MG63 (cell line): ENCODE data around the gene URB1. TPM values are rescaled to one million over a fixed set of nuclear protein-coding genes. Genes with fewer than 3 reads are reported as not detected.
"Not testable (repeated sequence)": the region's sequence is repeated elsewhere in the genome, so short reads cannot be mapped to it uniquely, and the experiment has no call there.

Source experiments
- DNase-seq: peaks from one replicate; pipeline ENCODE4 v3.0.0-alpha.2; 2020
- H3K27me3 ChIP-seq: fragments of 250-450 bp; sonication (Bioruptor Pico); 2 replicates; pipeline ENCODE4 v1.5.1; 2020; ENCODE audit warnings: mild to moderate bottlenecking, moderate library complexity
- H3K36me3 ChIP-seq: fragments of 250-450 bp; sonication (Bioruptor Pico); 2 replicates; pipeline ENCODE4 v1.5.1; 2020; ENCODE audit warnings: mild to moderate bottlenecking, moderate library complexity
- H3K4me3 ChIP-seq: fragments of 250-450 bp; sonication (Bioruptor Pico); 2 replicates; pipeline ENCODE4 v1.5.1; 2020; ENCODE audit warnings: mild to moderate bottlenecking, moderate library complexity
- H3K9me3 ChIP-seq: fragments of 250-450 bp; sonication (Bioruptor Pico); 2 replicates; pipeline ENCODE4 v1.5.1; 2020; ENCODE audit warnings: mild to moderate bottlenecking, moderate library complexity
- total RNA-seq: library from RNA; depleted of rRNA; stranded (reverse); fragments of >200 nt; shearing (Covaris generic); gene quantifications from 2 replicates; pipeline ENCODE4 v1.2.3, GENCODE V29; 2014; ENCODE audit warnings: low replicate concordance

Gene URB1
- total RNA-seq, 1 experiment from 2014 or later = 15.9 TPM

DNA sequence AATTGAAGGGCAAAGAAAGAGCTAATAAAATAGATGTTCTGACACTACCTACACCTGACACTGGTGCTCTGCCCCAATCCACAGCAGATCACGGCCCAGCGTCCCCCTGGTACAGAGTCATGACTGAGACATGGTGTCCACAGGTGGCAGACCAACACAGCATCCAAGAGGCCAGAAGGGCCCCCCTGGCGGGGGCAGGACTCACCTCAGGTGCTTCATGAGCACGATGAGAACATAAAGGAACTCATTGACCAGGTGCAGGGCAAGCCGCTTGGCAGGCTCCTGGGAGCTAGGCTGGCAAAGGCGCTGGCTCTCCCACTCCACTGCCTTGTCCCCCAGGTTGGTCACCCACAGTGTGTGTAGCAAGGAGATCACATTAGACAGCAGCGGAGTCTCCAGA is 73.8 kb downstream of the URB1 start:
- DNase-seq = no peak
- H3K36me3 ChIP-seq = peaks cover 85% of the 10 kb centered on the region
- H3K9me3 ChIP-seq = no peaks in the 10 kb centered on the region
- no peak overlapping the region for H3K4me3 ChIP-seq
- no peaks in the 10 kb centered on the region for H3K27me3 ChIP-seq

DNA sequence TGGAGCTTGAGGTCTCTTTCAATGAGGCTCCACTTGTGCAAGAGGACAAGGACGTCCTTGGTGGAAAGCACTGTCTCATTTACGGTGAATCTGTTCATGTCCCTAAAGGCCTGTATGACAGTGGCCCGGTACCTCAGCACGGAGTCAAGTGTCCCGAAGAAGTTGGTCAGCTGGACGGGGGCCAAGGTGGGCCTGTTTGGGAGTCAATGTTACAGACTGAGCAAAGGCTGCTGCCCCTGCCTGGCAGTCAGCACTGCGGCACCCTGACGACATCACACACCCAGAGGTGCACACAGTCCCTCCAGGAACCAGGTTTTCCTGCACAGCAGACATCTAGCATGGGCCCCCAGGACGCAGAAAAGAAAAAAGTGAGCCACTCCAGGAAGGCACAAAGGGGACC is 75.1 kb downstream of the URB1 start:
- peaks cover 83% of the 10 kb centered on the region for H3K36me3 ChIP-seq
- no peak for DNase-seq
- no peak overlapping the region for H3K4me3 ChIP-seq
- H3K27me3 ChIP-seq = no peaks in the 10 kb centered on the region
- no peaks in the 10 kb centered on the region for H3K9me3 ChIP-seq

DNA sequence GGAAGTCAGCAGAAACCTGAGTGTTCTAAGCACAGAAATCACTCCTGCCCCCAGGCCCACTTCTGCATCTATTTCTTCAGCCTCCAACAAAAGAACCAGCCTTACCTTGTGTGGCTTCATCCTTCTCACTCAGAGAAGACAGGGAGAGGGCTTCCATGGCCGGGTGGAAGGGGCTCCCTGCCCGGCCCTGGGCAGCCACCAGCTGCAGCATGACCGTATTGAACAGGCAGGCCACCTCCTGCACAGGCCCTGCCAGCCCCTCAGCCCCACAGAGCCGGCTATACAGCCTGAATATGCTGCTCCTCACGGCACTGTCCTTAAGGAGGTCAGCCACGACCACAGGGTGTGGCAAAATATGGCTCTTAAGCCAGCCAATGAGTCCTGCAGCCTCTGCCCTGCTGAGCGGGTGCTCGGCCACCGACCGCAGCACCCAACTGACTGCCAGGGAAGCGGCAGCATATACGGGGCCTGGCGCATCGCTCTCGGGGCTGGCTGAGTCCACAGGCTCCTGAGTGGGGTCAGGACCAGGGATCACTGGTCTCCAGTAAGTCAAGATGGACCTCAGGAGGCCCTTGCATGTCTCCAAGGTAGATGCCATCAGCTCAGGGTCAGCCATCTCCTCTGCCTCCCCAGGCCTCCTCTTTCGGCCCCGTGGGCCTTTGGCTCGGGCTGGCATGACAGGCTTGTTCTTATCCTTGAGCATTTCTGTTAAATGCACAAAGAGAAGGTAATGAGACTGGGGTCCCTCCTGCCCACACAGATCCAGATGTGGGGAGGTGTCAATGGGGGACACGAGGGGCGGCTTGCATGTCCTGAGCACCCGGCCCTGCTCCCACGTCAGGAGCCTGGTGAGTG is 76.2 kb downstream of the URB1 start:
- no peak overlapping the region for H3K4me3 ChIP-seq
- peaks cover 83% of the 10 kb centered on the region for H3K36me3 ChIP-seq
- no peaks in the 10 kb centered on the region for H3K9me3 ChIP-seq
- H3K27me3 ChIP-seq = no peaks in the 10 kb centered on the region
- no peak for DNase-seq

DNA sequence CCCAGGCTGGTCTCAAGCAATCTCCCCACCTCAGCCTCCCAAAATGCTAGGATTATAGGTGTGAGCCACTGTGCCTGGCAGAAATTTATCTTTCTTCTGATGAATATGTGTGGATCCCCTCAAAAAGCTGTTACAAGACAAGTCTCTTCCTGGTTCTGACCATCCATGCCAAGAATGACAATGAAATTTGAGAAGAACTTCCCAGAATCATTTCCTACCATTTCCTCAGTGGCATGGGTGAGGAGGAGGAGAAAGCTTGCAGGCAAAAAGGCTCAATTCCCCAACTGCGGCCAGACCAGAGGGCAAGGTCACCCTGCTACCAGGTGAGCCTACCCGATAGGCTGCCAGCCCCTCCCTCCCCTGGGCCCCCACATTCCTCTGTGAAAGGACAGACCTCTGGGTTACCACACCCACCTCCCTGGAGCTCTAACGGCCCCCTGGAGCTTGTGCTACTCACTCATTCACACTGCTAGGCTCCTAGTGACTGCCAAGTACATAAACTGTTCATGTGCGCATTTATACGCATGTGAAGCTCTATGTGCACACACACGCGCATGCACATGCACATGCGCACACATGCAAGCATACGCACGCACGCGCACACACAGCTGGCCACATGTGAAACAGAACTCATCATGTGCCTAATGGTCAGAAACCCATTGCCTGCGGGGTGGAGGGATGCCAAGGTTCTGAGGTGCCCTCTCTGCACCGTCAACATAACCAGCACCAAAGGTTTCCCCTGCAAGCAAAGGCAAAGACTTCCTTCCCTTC is 77.1 kb downstream of the URB1 start:
- no peak for DNase-seq
- Histone ChIP-seq H3K27me3 (no peaks in the 10 kb centered on the region), H3K4me3 (no peak overlapping the region), H3K9me3 (no peaks in the 10 kb centered on the region), H3K36me3 (peaks cover 74% of the 10 kb centered on the region)

DNA sequence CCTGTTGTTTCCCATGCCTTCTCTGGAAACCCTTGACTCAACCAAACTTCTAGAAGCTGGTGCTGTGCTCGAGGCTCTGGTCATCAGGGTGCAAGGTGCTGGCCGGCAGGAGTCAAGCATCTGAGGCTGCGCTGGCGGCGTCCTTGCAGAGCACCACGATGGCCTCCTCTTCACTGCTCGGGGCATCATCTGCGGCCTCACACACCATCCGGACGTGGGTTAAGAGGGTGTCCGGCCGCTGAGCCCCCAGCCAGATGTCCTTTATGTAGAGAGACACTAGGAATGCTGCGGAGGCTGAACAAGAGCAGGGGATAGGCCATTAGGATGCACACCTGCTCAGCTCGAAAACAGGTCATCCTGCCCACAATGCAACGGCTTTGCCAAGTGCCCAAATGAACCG is 78.0 kb downstream of the URB1 start:
- Histone ChIP-seq H3K27me3 (no peaks in the 10 kb centered on the region), H3K9me3 (no peaks in the 10 kb centered on the region), H3K36me3 (peaks cover 66% of the 10 kb centered on the region), H3K4me3 (no peak overlapping the region)
- DNase-seq = no peak

DNA sequence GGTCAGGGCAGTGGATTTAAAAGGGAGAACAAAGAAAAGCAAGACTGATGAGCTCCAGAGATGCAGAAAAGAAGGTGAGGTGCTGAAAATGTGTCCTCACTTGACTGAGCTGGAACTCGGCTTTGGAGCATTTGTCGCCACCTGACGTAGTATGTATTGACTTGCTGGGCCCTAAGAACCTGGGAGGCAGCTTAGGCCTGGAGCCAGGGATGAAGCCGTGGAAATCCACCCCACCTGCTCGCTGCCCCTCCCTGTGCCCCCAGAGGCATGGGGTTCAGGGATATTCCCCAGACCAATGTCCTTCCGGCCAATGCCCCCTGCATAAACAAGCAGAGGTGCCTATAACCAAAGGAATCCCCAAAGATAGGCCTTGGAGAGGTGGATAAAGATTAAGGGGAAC is 79.8 kb downstream of the URB1 start:
- Histone ChIP-seq H3K4me3 (no peak overlapping the region), H3K27me3 (no peaks in the 10 kb centered on the region), H3K9me3 (no peaks in the 10 kb centered on the region), H3K36me3 (peaks cover 49% of the 10 kb centered on the region)
- DNase-seq = no peak

DNA sequence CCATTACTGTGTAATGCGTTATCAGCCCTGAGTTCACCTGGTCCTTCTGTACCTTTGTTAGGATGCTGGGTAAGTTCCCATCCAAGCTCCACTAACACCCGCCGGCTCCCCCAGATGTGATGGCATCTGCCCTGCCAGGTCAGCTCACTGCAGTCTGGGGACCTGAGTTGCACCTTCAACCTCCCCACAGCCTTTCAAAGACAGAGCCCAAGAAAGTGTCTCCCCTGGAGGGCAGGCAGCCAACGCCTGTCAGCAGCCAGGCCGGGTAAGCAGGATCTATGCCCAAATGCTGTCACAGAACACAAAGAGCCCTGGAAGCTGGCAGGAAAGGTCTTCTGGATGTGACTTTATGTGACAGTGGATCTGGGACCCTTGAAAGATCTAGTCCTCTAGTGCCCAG is 80.5 kb downstream of the URB1 start:
- H3K9me3 ChIP-seq = no peaks in the 10 kb centered on the region
- no peaks in the 10 kb centered on the region for H3K27me3 ChIP-seq
- no peak overlapping the region for H3K4me3 ChIP-seq
- H3K36me3 ChIP-seq = peaks cover 49% of the 10 kb centered on the region
- DNase-seq = no peak

DNA sequence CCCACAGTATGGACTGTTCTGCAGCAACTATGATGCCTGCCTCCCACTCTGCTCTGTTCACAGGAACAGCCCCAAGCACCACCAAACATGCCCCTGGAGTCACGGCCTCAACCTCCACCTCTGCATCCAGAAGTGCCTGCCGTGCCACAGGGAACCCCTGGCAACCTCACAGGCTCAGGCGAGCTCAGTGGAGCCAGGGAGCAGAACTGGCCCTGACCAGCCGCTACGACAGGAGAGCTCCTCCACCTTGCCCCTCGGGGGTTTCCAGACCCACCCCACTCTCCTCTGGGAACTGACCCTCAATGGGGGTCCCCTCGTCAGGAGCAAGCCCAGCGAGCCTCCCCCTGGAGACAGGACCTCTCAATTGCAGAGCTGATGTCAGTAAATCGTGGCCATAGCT is 81.2 kb downstream of the URB1 start:
- DNase-seq = no peak
- H3K36me3 ChIP-seq = peaks cover 49% of the 10 kb centered on the region

DNA sequence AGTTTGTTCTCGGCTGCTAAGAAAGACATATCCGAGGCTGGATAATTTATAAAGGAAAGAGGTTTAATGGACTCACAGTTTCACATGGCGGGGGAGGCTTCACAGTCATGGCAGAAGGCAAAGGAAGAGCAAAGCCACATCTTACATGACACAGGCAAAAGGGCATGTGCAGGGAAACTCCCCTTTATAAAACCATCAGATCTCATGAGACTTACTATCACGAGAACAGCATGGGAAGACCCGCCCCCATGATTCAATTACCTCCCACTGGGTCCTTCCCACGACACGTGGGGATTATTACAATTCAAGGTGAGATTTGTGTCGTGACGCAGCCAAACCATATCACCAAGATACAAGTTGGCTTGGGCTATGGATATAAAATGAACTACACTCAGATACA is 81.8 kb downstream of the URB1 start:
- not testable (repeated sequence) for H3K4me3 ChIP-seq, DNase-seq, H3K27me3 ChIP-seq, H3K9me3 ChIP-seq
- H3K36me3 ChIP-seq = peaks cover 44% of the 10 kb centered on the region

More for the DNA sequence above, 81.2 kb downstream of the URB1 start:
- Histone ChIP-seq H3K9me3 (no peaks in the 10 kb centered on the region), H3K4me3 (no peak overlapping the region), H3K27me3 (no peaks in the 10 kb centered on the region)

DNA sequence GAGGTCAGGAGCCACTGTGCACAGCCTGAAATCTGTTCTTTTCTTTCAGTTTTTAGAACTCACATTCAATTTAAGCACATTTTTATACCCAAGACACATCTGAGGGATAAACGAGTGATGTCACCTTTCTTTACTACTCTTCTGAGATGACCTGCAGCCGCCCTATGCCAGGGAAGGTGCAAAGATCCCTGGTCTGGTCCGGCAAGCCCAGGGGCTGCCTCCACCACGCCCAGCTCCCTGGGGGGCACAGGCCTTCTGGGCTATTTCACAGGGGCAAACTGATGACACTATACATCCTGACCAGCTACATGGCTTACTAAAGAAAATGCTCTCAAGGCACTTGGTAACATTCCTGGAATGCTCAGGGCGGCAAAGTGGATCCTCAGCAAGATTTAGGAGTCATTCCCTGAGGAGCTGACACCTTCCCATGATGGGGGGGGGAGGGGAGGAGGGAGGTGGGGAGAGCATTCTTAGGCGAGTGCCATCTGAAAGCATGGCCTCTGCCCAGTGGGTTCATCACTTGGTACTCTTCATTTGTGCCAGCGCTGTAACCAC is 82.8 kb downstream of the URB1 start:
- no peaks in the 10 kb centered on the region for H3K9me3 ChIP-seq
- no peaks in the 10 kb centered on the region for H3K27me3 ChIP-seq
- DNase-seq = no peak

DNA sequence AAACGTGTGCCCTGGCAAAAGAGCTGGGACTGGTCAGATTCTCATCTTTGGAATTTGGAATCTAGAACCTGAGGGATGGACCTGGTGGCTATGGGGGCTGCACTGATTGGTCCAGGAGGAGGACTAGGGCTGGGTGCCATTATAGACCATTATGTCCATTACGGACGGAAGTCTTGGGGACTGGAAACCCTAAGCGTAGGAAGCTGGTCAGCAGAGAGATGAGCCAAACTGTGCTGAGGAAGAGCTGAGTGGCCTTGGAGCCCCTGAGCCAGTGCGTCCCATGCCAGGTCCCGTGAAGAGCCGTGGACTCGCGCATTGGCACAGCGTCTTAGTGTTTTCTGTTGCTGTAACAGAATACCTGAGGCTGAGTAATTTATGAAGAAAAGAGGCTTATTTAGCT is 84.1 kb downstream of the URB1 start:
- H3K27me3 ChIP-seq = no peaks in the 10 kb centered on the region
- no peak overlapping the region for H3K4me3 ChIP-seq
- no peaks in the 10 kb centered on the region for H3K9me3 ChIP-seq
- no peak for DNase-seq
- peaks cover 34% of the 10 kb centered on the region for H3K36me3 ChIP-seq

More for the DNA sequence above, 82.8 kb downstream of the URB1 start:
- peaks cover 41% of the 10 kb centered on the region for H3K36me3 ChIP-seq
- no peak overlapping the region for H3K4me3 ChIP-seq

DNA sequence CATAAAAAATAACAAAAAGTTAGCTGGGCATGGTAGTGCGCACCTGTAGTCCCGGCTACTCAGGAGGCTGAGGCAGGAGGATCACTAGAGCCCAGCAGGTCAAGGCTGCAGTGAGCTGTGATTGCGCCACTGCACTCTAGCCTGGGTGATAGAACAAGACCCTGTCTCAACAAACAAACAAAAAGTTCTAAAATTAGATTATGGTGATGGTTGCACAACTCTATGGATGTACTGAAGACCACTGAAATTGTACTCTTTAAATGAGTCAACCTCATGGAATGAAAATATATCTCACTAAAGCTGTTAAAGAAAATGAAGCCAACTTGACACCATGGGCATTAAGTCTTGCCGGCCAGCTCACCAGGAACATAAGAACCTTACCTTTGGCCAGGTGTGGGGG is 85.1 kb downstream of the URB1 start:
- peaks cover 26% of the 10 kb centered on the region for H3K36me3 ChIP-seq
- DNase-seq = no peak
- no peak overlapping the region for H3K4me3 ChIP-seq
- no peaks in the 10 kb centered on the region for H3K9me3 ChIP-seq
- no peaks in the 10 kb centered on the region for H3K27me3 ChIP-seq

DNA sequence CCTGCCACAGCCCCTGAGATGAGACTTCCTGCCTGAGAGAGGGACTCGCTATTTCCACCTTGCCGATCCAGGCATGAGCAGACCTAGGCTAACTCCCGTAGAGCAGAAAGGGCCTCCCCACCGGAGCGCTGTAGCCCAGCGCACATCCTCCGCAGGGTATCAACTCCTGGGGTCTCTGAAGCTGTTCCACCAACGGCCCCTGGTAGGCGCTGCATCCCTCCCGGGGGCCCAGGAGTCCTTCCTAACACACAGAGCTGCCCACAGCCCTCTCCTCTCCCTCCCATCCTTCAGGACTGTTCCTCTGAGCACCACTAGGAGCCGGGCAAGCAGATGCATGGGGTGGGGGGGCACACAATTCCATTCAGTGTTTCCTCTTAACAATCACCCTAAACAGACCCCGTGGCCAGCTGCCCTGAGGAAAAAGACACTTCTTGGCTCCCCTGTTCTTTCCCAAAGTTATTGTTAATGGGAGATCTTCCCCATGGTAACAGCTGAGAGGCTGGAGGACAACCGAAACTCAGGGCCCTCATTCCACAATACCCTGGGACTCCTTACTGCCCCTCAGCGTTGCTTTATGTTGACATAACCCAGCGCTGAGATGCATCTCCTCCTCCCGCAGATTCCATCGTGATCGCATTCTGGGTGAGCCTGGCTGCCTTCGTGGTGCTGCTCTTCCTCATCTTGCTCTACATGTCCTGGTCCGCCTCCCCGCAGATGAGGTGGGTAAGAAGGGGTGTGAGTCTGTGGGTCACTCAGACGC is 86.6 kb downstream of the URB1 start:
- H3K4me3 ChIP-seq = no peak overlapping the region
- H3K36me3 ChIP-seq = peaks cover 17% of the 10 kb centered on the region
- no peak for DNase-seq
- no peaks in the 10 kb centered on the region for H3K27me3 ChIP-seq
- no peaks in the 10 kb centered on the region for H3K9me3 ChIP-seq

DNA sequence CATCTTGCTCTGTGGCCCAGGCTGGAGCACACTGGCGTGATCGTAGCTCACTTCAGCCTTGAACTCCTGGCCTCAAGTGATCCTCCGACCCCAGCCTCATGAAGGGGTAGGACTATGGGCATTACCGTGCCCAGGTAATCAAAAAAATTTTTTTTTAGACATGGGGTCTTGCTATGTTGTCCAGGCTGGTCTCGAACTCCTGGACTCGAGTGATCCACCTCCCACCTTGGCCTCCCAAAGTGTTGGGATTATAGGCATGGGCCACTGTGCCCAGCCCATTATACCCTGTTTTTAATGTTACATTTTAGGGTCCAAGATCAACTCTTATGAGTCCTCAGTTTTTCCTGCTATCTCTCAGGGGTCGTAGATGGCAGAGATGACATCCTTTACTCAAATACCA is 87.8 kb downstream of the URB1 start:
- no peak for DNase-seq
- Histone ChIP-seq H3K27me3 (no peaks in the 10 kb centered on the region), H3K9me3 (no peaks in the 10 kb centered on the region), H3K4me3 (no peak overlapping the region), H3K36me3 (peaks cover 23% of the 10 kb centered on the region)

DNA sequence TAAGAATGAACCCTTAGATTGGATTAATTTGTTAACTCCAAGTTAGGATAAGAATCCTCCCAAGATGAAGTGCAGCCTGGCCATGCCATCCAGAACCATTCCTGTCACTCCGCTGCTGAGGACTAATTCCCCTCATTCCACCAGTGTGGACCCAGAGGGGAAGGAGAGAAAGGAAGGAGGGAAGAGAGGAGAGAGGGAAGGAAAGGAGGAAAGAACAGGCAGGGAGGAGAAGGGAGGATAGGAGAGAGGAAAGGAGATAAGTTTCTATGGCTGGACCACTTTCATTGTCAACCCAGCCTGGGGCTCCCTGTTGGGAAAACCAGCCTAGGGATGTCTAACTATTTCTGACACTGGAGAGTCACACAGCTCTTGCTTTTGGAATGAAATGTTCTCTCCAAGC is 89.4 kb downstream of the URB1 start:
- no peak overlapping the region for H3K4me3 ChIP-seq
- H3K36me3 ChIP-seq = peaks cover 25% of the 10 kb centered on the region
- DNase-seq = no peak
- no peaks in the 10 kb centered on the region for H3K9me3 ChIP-seq
- no peaks in the 10 kb centered on the region for H3K27me3 ChIP-seq

DNA sequence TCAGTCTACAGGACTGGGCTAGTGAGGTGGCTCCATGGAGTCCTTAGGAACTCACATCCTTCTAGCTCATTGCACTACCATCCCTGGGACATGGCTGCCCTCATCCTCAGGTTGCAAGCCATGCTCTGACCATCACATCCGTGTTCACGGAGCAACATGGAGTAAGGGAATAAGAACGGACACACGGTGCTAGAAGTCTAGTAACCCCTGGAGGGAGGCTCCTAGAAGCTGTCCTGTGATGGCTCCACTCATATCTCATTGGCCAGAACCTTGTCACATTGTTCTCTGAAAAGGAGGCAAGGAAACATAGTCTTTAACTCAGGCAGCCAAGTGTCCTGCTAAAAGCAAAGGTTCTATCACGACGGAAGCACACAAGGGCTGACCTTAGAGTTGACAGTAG is 90.3 kb downstream of the URB1 start:
- H3K4me3 ChIP-seq = no peak overlapping the region
- no peak for DNase-seq
- peaks cover 20% of the 10 kb centered on the region for H3K36me3 ChIP-seq
- H3K9me3 ChIP-seq = no peaks in the 10 kb centered on the region
- H3K27me3 ChIP-seq = no peaks in the 10 kb centered on the region

DNA sequence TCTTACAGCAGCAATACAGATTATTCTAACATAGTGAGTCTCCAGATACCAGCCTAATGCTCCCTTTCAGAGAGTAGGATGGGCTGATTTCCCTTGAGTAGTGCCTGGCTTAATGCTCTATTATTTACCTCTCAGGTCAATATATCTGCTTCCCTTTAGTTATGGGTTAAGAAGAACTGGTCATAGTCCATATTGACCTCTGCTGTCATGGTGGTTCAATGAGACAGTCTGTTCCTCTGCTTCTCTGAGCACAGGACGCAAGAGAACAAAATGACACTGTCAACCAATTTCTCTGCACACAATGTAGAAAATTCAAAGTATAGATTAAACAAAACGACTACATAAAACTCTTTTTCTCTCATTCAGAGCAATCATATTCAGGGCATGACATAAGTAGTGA is 91.2 kb downstream of the URB1 start:
- DNase-seq = no peak

More for the DNA sequence above, 91.2 kb downstream of the URB1 start:
- no peak overlapping the region for H3K4me3 ChIP-seq
- H3K27me3 ChIP-seq = no peaks in the 10 kb centered on the region
- peaks cover 18% of the 10 kb centered on the region for H3K36me3 ChIP-seq
- H3K9me3 ChIP-seq = no peaks in the 10 kb centered on the region
